Fibroblast of lung (primary cell): ENCODE results near the gene CFAP46. TPM values are rescaled to one million over a fixed set of nuclear protein-coding genes. Genes with fewer than 3 reads are reported as not detected.

ENCODE experiments used
- DNase-seq, 2 donors: peaks; one replicate each; pipeline versions ENCODE4 v3.0.0 to v3.0.0-alpha.2; 2010; ENCODE audit warnings: low read depth in 2 of 2
- H2AFZ ChIP-seq: 2 replicates; pipeline ENCODE4 v1.5.1; 2012; ENCODE audit warnings: low read length, control low read depth, inconsistent platforms
- H3K27ac ChIP-seq: 2 replicates; pipeline ENCODE4 v1.5.1; 2011; ENCODE audit warnings: low read length, control low read depth; ENCODE audit not compliant: insufficient read depth
- H3K27me3 ChIP-seq: 2 replicates; pipeline ENCODE4 v1.5.1; 2011; ENCODE audit warnings: mild to moderate bottlenecking, low read length; ENCODE audit not compliant: control insufficient read depth, insufficient read depth
- H3K36me3 ChIP-seq: 2 replicates; pipeline ENCODE4 v1.5.1; 2011; ENCODE audit warnings: low read length; ENCODE audit not compliant: control insufficient read depth, insufficient read depth
- H3K4me1 ChIP-seq: 2 replicates; pipeline ENCODE4 v1.5.1; 2011; ENCODE audit warnings: low read length; ENCODE audit not compliant: control insufficient read depth, insufficient read depth; ENCODE audit errors: extremely low read depth
- H3K4me2 ChIP-seq: 2 replicates; pipeline ENCODE4 v1.5.1; 2011; ENCODE audit warnings: low read length, control low read depth; ENCODE audit not compliant: insufficient read depth; ENCODE audit errors: extremely low read depth
- H3K4me3 ChIP-seq, 4 experiments: fragments of 200-600 bp in 1 of 4; sonication (generic) in 1 of 4; replicated peaks in 1 of 4; 2 replicates each; pipeline ENCODE4 v1.5.1; 2011 to 2016; ENCODE audit warnings: low read length in 4 of 4, low read depth in 3 of 4, mild to moderate bottlenecking in 3 of 4, control low read depth in 2 of 4, inconsistent platforms in 1 of 4, mixed read lengths in 1 of 4; ENCODE audit not compliant: insufficient read depth in 1 of 4; ENCODE audit errors: control extremely low read depth in 1 of 4
- H3K79me2 ChIP-seq: 2 replicates; pipeline ENCODE4 v1.5.1; 2012; ENCODE audit warnings: mild to moderate bottlenecking, low read length, inconsistent platforms; ENCODE audit not compliant: control insufficient read depth, insufficient read depth
- H3K9ac ChIP-seq: 2 replicates; pipeline ENCODE4 v1.5.1; 2011; ENCODE audit warnings: mild to moderate bottlenecking, low read length, control low read depth; ENCODE audit not compliant: insufficient read depth
- H3K9me3 ChIP-seq: 2 replicates; pipeline ENCODE4 v1.5.1; 2012; ENCODE audit warnings: low read depth, low read length; ENCODE audit not compliant: control insufficient read depth, insufficient read depth
- H4K20me1 ChIP-seq: 2 replicates; pipeline ENCODE4 v1.5.1; 2011; ENCODE audit warnings: low read length; ENCODE audit not compliant: control insufficient read depth, insufficient read depth; ENCODE audit errors: extremely low read depth
- EZH2 ChIP-seq: IDR thresholded peaks from 2 replicates; pipeline ENCODE4 v1.5.1; 2012; ENCODE audit warnings: low read length, control low read depth, mild to moderate bottlenecking; ENCODE audit errors: missing control alignments
- polyA plus RNA-seq, 2 donors: library from polyadenylated mRNA; depleted of rRNA in 1 of 2; stranded (reverse) in 1 of 2; unstranded in 1 of 2; fragments of >200 nt; gene quantifications; 2 replicates each; pipeline ENCODE4 v1.2.1, GENCODE V29; 2011 to 2012; ENCODE audit warnings: missing spikeins in 1 of 2
- total RNA-seq: library from RNA; depleted of rRNA; stranded (reverse); fragments of >200 nt; gene quantifications from 2 replicates; pipeline ENCODE4 v1.2.1, GENCODE V29; 2014
- TF ChIP-seq, protein P1 (sequence below), 2 donors: IDR thresholded peaks in 1 of 2; conservative IDR thresholded peaks in 1 of 2; 1 replicate in 1 of 2; 2 replicates in 1 of 2; pipeline ENCODE4 v1.5.1; 2011 to 2012; ENCODE audit warnings: low read length in 2 of 2, control low read depth in 1 of 2, inconsistent platforms in 1 of 2, low read depth in 1 of 2, mild to moderate bottlenecking in 1 of 2

CFAP46 gene
- total and polyA plus RNA-seq, 2 donors (not counting 1 experiment from before 2014, with no cell fraction given), result 0.25 to 0.66 TPM

DNA sequence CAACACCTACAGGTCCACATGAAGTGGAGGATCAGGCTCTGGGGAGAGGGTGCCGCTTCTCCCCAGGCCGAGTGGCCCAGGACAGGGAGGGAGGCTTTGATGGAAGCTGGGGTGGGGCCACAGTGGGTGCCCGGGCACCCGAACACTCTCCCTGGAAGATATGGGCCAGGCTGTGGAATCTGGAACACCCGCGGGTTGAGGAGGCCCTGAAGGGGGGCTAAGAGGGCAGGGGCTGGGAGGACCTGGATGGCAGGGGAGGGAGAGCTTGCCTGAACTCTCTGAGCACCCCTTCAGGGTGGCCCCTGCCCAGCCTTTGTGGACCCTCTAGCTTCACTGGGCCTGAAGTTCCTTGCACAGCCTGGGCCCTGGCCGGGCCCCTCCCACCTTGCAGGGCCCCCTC is 151.9 kb downstream of the CFAP46 start:
- H3K27me3 ChIP-seq, result peaks cover 23% of the 10 kb centered on the region
- no peaks in the 10 kb centered on the region for H4K20me1 ChIP-seq
- no peak overlapping the region for H3K4me2 ChIP-seq
- H3K27ac ChIP-seq, result no peak overlapping the region
- TF ChIP-seq, protein P1, sequence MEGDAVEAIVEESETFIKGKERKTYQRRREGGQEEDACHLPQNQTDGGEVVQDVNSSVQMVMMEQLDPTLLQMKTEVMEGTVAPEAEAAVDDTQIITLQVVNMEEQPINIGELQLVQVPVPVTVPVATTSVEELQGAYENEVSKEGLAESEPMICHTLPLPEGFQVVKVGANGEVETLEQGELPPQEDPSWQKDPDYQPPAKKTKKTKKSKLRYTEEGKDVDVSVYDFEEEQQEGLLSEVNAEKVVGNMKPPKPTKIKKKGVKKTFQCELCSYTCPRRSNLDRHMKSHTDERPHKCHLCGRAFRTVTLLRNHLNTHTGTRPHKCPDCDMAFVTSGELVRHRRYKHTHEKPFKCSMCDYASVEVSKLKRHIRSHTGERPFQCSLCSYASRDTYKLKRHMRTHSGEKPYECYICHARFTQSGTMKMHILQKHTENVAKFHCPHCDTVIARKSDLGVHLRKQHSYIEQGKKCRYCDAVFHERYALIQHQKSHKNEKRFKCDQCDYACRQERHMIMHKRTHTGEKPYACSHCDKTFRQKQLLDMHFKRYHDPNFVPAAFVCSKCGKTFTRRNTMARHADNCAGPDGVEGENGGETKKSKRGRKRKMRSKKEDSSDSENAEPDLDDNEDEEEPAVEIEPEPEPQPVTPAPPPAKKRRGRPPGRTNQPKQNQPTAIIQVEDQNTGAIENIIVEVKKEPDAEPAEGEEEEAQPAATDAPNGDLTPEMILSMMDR (conservative IDR thresholded peaks at IDR 0.05 in 1 of 2, IDR thresholded peaks at IDR 0.05 in 1 of 2; ENCODE audit: low read depth in 1 of 2, low read length in 2 of 2), result no peak
- TF ChIP-seq EZH2, result no peak
- no peaks in the 10 kb centered on the region for H3K79me2 ChIP-seq
- H3K36me3 ChIP-seq, result no peaks in the 10 kb centered on the region
- H3K9ac ChIP-seq, result no peak overlapping the region
- no peak for DNase-seq
- H2AFZ ChIP-seq, result no peak overlapping the region
- H3K4me1 ChIP-seq, result no peaks in the 10 kb centered on the region
- no peaks in the 10 kb centered on the region for H3K9me3 ChIP-seq
- H3K4me3 ChIP-seq, result no peak overlapping the region

DNA sequence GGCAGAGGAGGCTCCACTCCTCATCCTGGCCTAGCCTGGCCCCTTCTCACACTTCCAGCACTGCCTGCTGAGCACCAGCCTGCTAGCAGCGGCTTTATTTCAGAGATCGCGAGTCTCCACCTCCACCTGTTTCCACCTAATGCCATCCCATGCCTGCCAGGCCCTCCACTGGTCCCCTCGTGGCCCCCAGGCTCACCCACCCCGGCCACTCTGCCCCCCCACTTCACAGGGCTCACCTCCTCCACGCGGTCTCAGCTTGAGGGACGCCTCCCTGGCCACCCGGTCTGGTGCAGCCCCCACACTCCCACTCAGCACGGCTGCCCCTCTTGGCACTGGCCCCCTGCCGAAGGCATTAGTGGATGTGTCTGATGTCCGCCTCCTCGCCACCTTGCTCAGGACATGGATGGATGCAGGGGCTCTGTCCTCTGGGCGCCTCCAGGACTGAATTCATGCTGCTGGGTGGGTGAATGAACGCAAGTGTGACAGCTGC is 152.7 kb downstream of the CFAP46 start:
- no peaks in the 10 kb centered on the region for H3K79me2 ChIP-seq
- H3K9me3 ChIP-seq, result no peaks in the 10 kb centered on the region
- no peak overlapping the region for H3K27ac ChIP-seq
- TF ChIP-seq, protein P1 (conservative IDR thresholded peaks at IDR 0.05 in 1 of 2, IDR thresholded peaks at IDR 0.05 in 1 of 2; ENCODE audit: low read depth in 1 of 2, low read length in 2 of 2), result no peak
- H3K36me3 ChIP-seq, result no peaks in the 10 kb centered on the region
- H3K4me3 ChIP-seq, result no peak overlapping the region
- peaks cover 28% of the 10 kb centered on the region for H3K27me3 ChIP-seq
- no peak for DNase-seq
- H2AFZ ChIP-seq, result no peak overlapping the region
- no peak overlapping the region for H3K9ac ChIP-seq
- no peaks in the 10 kb centered on the region for H4K20me1 ChIP-seq
- no peak overlapping the region for H3K4me2 ChIP-seq
- H3K4me1 ChIP-seq, result no peaks in the 10 kb centered on the region

GRCh38 chr10:132788831-132789219 is 153.5 kb downstream of the CFAP46 start:
- Histone ChIP-seq H3K4me2 (no peak overlapping the region), H3K4me3 (no peak overlapping the region), H3K4me1 (no peaks in the 10 kb centered on the region), H4K20me1 (no peaks in the 10 kb centered on the region), H3K9me3 (no peaks in the 10 kb centered on the region), H3K36me3 (no peaks in the 10 kb centered on the region), H3K27ac (no peak overlapping the region), H3K27me3 (peaks cover 33% of the 10 kb centered on the region), H3K79me2 (no peaks in the 10 kb centered on the region), H2AFZ (no peak overlapping the region), H3K9ac (no peak overlapping the region)
- TF ChIP-seq, protein P1 (conservative IDR thresholded peaks at IDR 0.05 in 1 of 2, IDR thresholded peaks at IDR 0.05 in 1 of 2; ENCODE audit: low read depth in 1 of 2, low read length in 2 of 2), result no peak
- no peak for TF ChIP-seq EZH2
- no peak for DNase-seq
